NB4 (cell line): Measurements from ENCODE around the gene DIS3L2.

Source experiments
- DNase-seq: peaks from one replicate; pipeline ENCODE4 v3.0.0; 2010; ENCODE audit warnings: low read depth
- H3K4me3 ChIP-seq: one replicate; pipeline ENCODE4 v1.5.1; 2011; ENCODE audit warnings: mild to moderate bottlenecking, low read depth, low read length, moderate library complexity
- CTCF ChIP-seq: IDR thresholded peaks from one replicate; pipeline ENCODE4 v1.5.1; 2012; ENCODE audit warnings: low read depth, low read length
- MAX ChIP-seq: IDR thresholded peaks from 2 replicates; pipeline ENCODE4 v1.6.1; 2011; ENCODE audit warnings: low read depth, low read length
- MYC ChIP-seq: IDR thresholded peaks from 2 replicates; pipeline ENCODE4 v1.6.1; 2011; ENCODE audit warnings: low read depth, low read length
- POLR2A ChIP-seq: IDR thresholded peaks from 2 replicates; pipeline ENCODE4 v1.6.1; 2011; ENCODE audit warnings: mild to moderate bottlenecking; ENCODE audit not compliant: insufficient read length; ENCODE audit errors: extremely low read depth

Gene DIS3L2

DNA sequence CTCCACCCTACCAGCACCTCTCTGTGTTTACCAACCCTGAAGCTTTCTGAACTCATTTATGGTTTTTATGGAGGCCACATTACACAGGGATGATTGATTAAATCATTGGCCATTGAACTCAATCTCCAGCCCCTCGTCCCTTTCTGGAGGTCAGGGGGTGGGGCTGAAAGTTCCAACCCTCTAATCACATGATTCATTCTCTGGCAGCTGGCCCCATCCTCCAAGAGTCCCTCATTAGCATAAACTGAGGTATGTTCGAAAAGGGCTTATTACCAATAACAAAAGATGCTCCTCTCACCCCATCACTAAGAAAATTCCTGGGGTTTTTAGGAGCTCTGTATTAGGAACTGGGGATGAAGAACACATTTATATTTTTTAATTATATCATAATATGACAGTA is 92.3 kb downstream of the DIS3L2 start:
- DNase-seq: no peak
- TF ChIP-seq POLR2A: no peak
- TF ChIP-seq MYC: no peak
- TF ChIP-seq MAX: no peak
- no peak for TF ChIP-seq CTCF
- no peak overlapping the region for H3K4me3 ChIP-seq

DNA sequence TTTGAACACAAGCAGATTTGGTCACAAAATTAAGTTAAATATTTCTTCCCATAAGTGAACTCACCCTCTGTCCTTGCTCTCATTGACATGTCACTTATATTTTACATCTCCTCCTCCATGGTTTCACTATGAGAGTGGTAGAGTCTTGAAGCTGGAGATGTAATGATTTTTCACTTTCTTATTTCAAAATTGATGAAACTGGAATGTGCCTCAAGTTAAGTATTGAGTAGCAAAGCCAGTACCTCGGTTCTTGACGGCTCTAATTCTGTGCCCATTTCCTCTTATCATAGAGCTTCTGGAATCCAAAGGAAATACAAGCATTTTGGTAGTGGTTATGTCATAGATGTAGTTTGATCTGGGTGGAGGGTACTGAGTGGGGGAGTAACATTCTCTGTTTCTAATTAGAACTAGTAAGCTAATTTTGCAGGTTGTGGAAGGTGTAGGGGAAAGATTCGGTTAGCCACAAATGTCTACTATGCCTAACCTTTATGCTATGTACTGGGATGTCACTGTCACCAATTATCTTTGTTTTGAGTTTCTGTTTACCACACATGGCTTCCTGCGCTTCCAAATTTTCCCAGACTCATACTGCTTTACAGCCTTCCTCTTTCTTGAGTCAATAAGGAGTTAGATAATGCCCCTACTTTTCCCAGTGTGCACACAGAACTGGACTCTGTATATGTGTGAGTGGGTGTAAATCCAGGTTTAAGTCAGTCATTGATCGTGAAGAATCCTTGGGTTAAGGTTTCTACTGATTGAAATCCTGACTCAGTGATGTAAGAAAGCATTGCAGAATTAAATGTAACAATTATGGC is 96.8 kb downstream of the DIS3L2 start:
- TF ChIP-seq MYC (no peak), MAX (no peak), CTCF (no peak), POLR2A (no peak)
- DNase-seq: no peak
- H3K4me3 ChIP-seq: no peak overlapping the region

GRCh38 chr2:232058931-232059330 is 97.4 kb downstream of the DIS3L2 start:
- DNase-seq: no peak
- TF ChIP-seq MYC: no peak
- TF ChIP-seq POLR2A: no peak
- TF ChIP-seq MAX: no peak
- TF ChIP-seq CTCF: no peak
- H3K4me3 ChIP-seq: no peak overlapping the region

GRCh38 chr2:232061265-232061664 is 99.8 kb downstream of the DIS3L2 start:
- TF ChIP-seq CTCF: no peak
- no peak for TF ChIP-seq POLR2A
- TF ChIP-seq MYC: no peak
- no peak for TF ChIP-seq MAX
- H3K4me3 ChIP-seq: no peak overlapping the region
- no peak for DNase-seq

DNA sequence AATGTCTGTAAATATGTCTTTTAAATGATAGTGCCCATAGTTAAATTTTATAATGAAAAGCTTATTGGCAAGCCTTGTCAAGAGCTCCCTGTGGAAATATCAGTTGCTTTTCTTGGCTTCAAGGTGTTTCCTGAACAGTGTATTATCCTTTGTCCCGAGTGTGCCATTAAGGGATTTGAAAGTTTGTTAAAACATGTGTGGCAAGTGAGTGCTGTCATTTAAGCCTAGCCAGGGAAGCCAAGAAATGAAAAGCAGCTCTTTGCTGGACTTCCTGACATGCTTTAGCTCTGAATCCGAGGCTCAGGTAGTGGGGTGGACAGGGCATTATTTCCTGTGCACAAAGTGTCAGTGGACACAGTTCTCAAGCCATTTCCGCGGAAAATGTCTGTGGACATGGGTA is 111.5 kb downstream of the DIS3L2 start:
- H3K4me3 ChIP-seq: no peak overlapping the region
- TF ChIP-seq CTCF (no peak), MYC (no peak), POLR2A (no peak), MAX (no peak)

More for the DNA sequence above, 111.5 kb downstream of the DIS3L2 start:
- DNase-seq: no peak
